GM18868 (cell line): Measurements from ENCODE around the gene CCDC14.
"Not testable (repeated sequence)": the region's sequence is repeated elsewhere in the genome, so short reads cannot be mapped to it uniquely, and the experiment has no call there.

Source experiments
- ATAC-seq: cut with Tn5 transposase; IDR thresholded peaks from one replicate; pipeline ENCODE4 v1.9.1; 2021; ENCODE audit warnings: mild to moderate bottlenecking, moderate library complexity; ENCODE audit not compliant: unreplicated experiment

The CCDC14 gene

GRCh38 chr3:123907720-123908119 is 53.3 kb downstream of the CCDC14 start:
- no peak for ATAC-seq

GRCh38 chr3:123899300-123899865 is 61.6 kb downstream of the CCDC14 start:
- ATAC-seq: no peak

- no peak for ATAC-seq
Measured at GRCh38 chr3:123893012-123893411, 68.0 kb downstream of the CCDC14 start.

DNA sequence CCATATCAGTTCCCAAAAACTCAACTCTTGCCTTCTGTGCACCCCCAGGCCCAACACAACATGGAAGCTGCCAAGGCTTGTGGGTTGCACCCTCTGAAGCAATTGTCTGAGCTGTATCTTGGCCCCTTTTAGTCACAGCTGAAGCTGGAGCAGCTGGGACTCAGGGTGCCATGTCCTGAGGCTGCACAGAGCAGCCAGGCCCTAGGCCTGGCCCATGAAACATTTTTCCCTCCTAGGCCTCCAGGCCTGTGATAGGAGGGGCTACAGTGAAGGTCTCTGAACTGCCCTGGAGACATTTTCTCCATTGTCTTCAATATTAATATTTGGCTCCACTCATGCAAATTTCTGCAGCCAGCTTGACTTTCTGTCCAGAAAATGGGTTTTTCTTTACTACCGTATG is 68.8 kb downstream of the CCDC14 start:
- no peak for ATAC-seq

- ATAC-seq: not testable (repeated sequence)
Measured at GRCh38 chr3:123890991-123891390, 70.0 kb downstream of the CCDC14 start.

GRCh38 chr3:123890162-123890561 is 70.9 kb downstream of the CCDC14 start:
- ATAC-seq: not testable (repeated sequence)

GRCh38 chr3:123884993-123885392 is 76.0 kb downstream of the CCDC14 start:
- ATAC-seq: no peak

DNA sequence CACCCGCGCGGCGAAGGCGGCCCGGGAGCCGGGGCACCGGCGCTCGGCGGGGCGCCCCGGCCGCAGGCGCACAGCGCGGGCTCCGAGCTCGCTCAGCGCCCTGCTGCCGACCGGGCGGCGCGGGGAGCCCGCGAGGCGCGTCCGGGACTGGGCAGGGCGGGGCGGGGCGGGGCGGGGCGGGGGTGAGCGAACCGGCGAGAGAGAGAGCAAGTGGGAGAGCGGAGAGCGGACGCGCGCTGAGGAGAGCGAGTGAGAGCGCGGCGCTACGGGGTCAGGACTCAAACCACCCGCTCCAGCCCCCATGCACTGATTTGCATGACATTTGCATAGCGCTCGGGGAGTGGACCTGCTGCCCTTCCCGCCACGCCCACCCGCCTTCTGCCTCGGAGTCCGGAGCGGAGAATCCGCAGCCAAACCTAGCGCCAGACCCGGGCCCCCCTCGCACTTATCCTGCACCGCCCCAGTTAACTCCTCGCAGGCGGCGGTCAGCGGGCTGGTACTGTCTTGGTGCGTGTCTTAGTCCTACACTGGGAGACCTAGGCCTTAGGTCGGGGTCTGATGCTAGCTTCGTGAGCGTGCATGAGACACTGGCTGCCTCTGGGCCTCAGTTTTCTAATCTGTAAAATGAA is 76.7 kb downstream of the CCDC14 start, which contains the start of gene MYLK:
Gene MYLK (minus strand): TSS at position 130 of the 629 bp plus-strand sequence. CDS start 90,491 bp downstream, outside the sequence.
- no peak for ATAC-seq

GRCh38 chr3:123883701-123884202 is 77.3 kb downstream of the CCDC14 start:
- no peak for ATAC-seq

- ATAC-seq: no peak
Measured at GRCh38 chr3:123883111-123883510, 77.9 kb downstream of the CCDC14 start.

DNA sequence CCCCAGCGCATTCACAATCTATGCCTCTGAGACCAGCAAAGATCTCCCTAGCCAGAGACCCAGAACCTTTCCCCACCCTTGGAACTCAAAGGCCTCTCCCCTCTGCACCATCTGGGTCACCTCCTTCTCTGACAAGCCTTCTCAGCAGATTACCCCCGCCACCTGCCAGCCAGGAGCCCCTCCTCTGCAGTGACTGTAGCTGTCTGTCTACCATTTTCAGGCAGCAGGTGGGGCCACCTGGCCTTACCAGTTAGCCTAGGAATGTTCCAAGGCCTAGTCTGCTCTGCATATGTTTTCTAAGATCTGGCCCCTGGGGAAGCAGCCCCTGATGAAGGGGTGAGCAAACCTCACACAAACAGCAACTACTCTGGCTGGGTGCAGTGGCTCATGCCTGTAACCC is 79.3 kb downstream of the CCDC14 start:
- ATAC-seq: no peak

DNA sequence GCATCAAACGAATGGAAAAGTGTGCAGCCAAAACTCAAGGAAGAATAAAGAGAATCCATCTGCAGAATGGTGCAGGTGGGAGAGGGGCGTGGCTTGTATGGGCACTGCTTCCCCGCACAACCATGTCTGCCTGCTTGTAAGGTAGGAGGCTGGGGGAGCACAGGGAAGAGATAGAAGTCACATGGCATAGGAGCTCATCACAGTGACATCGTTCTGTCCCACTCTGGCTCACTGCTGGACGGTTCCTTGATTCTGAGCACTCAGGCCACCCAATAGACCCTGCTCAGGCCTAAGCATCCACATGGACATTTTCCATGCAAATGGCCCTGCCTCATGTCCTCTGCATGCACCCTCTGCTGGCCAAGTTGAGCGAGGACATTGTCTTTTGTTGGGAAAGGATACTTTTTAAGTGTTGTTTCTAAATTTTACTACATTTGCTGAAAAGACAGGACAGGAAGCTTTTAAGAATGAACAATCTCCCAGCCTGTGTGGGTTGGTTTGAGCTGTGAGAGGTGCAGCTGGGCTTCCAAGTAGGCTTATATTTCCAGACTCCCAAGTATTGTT is 79.9 kb downstream of the CCDC14 start:
- ATAC-seq: no peak

DNA sequence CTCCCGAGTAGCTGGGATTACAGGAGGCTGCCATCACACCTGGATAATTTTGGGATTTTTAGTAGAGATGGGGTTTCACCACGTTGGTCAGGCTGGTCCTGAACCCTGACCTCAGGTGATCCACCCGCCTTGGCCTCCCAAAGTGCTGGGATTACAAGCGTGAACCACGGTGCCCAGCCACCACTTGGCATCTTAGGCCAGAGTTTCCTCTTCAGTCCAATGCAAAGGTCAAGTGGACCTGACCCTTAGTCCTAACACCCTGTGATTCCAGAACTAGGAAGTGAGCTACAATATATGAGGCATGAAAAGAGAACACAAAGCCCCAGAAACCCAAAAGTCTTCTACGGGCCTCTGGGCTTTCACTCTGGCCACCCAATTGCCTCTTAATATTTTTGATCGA is 82.2 kb downstream of the CCDC14 start:
- ATAC-seq: no peak

DNA sequence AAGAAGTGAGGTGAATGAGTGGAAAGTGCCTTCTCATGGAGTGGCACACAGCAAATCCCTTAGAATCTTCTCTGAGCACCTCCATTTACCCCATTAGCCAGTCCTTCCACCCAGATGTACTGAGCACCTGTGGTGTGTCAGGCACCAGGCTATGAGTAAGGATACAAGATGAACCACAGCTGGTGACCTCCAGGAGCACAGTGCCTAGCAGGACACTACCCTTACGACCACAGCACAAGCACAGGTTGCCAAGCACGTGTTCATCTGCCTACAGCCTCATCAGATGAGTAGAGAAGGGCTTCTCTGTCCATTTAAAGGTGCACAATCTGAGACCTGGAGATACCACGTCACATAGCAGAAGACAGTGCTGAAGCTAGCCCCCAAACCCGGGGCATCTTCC is 83.1 kb downstream of the CCDC14 start:
- no peak for ATAC-seq

DNA sequence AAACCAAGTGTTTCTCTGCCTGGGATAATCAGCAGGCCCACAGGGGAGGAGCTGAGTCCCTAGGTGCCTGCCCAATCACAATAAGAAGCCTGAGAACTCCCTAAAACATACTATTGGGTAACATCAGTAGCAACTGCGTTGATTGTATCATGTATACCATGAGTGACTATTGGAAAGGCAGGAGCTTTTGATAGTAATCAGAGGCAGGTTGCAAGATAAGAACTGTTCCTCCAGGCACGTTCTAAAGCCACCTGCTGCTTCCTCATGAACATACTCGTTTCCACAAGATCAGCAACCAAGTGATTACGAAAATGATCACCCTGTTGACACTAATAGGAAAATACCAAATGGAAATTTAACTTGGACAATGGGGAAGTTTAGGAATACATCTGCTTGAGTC is 83.6 kb downstream of the CCDC14 start:
- no peak for ATAC-seq

DNA sequence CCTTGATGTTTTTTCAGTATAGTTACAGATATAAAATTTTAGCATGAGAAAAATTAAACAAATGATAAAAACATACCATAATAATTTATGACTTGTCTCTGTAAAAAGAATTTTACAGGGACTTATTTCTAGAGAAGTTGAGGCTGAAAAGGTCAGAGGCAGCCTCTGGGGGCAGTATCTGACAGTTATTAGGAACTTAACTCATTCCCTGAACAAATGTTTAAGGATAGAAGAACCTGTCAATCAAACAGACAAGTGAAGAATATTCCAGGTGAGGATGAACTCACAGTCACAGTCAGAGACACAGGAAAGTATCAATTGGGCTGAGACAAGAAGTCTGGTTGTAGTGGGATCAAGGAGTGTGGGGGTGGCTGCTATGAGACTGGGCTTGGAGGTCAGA is 84.2 kb downstream of the CCDC14 start:
- ATAC-seq: no peak

GRCh38 chr3:123872621-123873020 is 88.4 kb downstream of the CCDC14 start:
- no peak for ATAC-seq

DNA sequence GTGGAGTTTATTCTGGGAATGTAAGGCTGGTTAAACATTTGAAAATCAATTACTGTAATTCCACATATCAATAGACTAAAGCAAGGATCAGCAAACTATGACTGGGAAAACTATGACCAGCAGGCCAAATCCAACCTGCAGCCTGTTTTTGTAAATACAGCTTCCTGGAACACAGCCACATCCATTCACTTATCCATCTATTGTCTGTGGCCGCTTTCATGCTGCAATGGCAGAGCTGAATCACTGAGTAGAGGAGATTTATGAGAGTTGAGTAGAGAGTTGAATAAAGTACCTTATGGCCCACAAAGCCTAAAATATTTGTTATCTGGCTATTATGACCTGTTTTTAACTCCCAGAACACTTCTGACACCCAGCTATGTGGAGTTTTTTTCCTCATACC is 89.1 kb downstream of the CCDC14 start:
- no peak for ATAC-seq

GRCh38 chr3:123870033-123870432 is 91.0 kb downstream of the CCDC14 start:
- no peak for ATAC-seq

DNA sequence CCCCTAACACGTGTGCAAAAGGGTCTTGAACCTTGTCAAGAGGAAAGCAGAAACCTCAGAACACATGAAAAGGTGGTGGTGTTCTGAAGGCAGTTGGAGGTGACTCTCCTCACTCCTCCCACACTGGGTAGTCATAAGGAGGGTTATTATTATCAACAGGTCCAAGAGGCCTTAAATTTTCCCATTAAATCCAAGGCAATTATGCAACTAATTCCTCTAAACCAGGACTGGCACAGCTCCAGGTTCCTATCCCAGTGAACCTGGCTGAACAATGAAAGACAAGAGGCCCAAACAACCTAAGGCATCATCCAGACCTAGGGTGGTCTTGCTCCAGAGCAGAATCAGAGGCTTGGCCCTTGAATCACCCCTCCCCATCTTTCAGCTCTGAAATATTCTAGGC is 91.9 kb downstream of the CCDC14 start:
- no peak for ATAC-seq

DNA sequence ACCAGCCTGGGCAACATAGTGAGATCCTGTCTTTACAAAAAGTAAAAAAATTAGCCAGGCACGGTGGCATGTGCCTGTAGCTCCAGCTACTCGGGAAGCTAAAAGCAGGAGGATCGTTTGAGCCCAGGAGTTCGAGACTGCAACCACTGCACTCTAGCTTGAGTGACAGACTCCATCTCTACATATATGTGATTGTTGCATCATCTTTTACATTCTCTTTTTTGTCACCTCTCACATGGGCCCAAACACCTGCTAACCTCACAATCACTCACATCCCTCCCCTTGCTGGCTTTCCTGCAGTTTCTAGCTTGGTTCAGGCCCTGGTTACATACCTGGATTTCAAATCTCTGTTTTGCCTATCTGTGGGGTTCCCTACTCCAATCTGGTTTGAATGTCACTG is 96.3 kb downstream of the CCDC14 start:
- no peak for ATAC-seq
